Measurements from ENCODE around the gene ASB13. TPM values are rescaled to one million over a fixed set of nuclear protein-coding genes. Genes with fewer than 3 reads are reported as not detected.

The ASB13 gene
- total and polyA plus RNA-seq, 2 of the 13 experiments (the other 11 are each of a cell fraction or from before 2014, with no cell fraction given), result 9.3 to 15.4 TPM

DNA sequence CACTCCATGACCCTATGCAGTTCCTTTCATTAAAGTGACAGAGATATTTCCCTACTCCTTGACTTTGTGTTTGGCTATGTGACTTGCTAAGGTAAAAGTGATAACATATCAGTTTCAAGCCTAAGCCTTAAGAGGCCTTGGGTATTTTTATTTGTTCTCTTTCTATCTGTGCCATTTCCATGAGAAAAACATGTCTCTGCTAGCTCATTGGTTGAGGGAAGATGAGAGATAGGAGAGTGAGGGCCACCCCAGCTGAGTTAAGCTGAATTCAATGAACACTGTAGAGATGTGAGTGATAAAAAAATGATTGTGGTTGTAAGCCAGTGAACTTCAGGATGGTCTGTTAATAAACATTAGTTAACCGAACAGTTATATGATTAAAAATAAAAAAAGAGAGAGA, 31.7 kb upstream of the ASB13 start (continued):
- TF ChIP-seq STAG1 (CRISPR knock-in tag; IDR thresholded peaks at IDR 0.05) (no peak), ZBTB3 (CRISPR knock-in tag; IDR thresholded peaks at IDR 0.05; ENCODE audit: borderline replicate concordance, low read depth) (no peak), ZNF720 (CRISPR knock-in tag; IDR thresholded peaks at IDR 0.05) (no peak), RNF2 (conservative IDR thresholded peaks at IDR 0.05; ENCODE audit: low read depth) (no peak), ZNF33A (CRISPR knock-in tag; IDR thresholded peaks at IDR 0.05; ENCODE audit: borderline replicate concordance) (no peak)
- TF ChIP-seq, protein P1, sequence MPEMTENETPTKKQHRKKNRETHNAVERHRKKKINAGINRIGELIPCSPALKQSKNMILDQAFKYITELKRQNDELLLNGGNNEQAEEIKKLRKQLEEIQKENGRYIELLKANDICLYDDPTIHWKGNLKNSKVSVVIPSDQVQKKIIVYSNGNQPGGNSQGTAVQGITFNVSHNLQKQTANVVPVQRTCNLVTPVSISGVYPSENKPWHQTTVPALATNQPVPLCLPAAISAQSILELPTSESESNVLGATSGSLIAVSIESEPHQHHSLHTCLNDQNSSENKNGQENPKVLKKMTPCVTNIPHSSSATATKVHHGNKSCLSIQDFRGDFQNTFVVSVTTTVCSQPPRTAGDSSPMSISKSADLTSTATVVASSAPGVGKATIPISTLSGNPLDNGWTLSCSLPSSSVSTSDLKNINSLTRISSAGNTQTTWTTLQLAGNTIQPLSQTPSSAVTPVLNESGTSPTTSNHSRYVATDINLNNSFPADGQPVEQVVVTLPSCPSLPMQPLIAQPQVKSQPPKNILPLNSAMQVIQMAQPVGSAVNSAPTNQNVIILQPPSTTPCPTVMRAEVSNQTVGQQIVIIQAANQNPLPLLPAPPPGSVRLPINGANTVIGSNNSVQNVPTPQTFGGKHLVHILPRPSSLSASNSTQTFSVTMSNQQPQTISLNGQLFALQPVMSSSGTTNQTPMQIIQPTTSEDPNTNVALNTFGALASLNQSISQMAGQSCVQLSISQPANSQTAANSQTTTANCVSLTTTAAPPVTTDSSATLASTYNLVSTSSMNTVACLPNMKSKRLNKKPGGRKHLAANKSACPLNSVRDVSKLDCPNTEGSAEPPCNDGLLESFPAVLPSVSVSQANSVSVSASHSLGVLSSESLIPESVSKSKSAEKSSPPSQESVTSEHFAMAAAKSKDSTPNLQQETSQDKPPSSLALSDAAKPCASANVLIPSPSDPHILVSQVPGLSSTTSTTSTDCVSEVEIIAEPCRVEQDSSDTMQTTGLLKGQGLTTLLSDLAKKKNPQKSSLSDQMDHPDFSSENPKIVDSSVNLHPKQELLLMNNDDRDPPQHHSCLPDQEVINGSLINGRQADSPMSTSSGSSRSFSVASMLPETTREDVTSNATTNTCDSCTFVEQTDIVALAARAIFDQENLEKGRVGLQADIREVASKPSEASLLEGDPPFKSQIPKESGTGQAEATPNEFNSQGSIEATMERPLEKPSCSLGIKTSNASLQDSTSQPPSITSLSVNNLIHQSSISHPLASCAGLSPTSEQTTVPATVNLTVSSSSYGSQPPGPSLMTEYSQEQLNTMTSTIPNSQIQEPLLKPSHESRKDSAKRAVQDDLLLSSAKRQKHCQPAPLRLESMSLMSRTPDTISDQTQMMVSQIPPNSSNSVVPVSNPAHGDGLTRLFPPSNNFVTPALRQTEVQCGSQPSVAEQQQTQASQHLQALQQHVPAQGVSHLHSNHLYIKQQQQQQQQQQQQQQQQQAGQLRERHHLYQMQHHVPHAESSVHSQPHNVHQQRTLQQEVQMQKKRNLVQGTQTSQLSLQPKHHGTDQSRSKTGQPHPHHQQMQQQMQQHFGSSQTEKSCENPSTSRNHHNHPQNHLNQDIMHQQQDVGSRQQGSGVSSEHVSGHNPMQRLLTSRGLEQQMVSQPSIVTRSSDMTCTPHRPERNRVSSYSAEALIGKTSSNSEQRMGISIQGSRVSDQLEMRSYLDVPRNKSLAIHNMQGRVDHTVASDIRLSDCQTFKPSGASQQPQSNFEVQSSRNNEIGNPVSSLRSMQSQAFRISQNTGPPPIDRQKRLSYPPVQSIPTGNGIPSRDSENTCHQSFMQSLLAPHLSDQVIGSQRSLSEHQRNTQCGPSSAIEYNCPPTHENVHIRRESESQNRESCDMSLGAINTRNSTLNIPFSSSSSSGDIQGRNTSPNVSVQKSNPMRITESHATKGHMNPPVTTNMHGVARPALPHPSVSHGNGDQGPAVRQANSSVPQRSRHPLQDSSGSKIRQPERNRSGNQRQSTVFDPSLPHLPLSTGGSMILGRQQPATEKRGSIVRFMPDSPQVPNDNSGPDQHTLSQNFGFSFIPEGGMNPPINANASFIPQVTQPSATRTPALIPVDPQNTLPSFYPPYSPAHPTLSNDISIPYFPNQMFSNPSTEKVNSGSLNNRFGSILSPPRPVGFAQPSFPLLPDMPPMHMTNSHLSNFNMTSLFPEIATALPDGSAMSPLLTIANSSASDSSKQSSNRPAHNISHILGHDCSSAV (CRISPR knock-in tag; IDR thresholded peaks at IDR 0.05; ENCODE audit: borderline replicate concordance), result no peak
